Prostate gland (tissue), 2 donors: ENCODE results near the gene CAPN3. TPM values are rescaled to one million over a fixed set of nuclear protein-coding genes. Genes with fewer than 3 reads are reported as not detected.
"Not testable (repeated sequence)": the region's sequence is repeated elsewhere in the genome, so short reads cannot be mapped to it uniquely, and the experiment has no call there.

ENCODE experiments used
- DNase-seq: peaks from one replicate; pipeline ENCODE4 v3.0.0-alpha.2; 2019; ENCODE audit warnings: low spot score
- H3K27ac ChIP-seq, 2 donors: fragments of 200-600 bp; sonication (generic); 2 replicates each; pipeline ENCODE4 v1.5.1; 2017 to 2019
- H3K27me3 ChIP-seq: fragments of 200-600 bp; sonication (generic); replicated peaks from 2 replicates; pipeline ENCODE4 v1.5.1; 2019; ENCODE audit not compliant: insufficient read depth
- H3K36me3 ChIP-seq, 2 donors: fragments of 200-600 bp; sonication (generic); 1 replicate in 1 of 2; 2 replicates in 1 of 2; pipeline versions ENCODE4 v1.5.1 to v1.8.1; 2017 to 2019
- H3K4me1 ChIP-seq: fragments of 200-600 bp; sonication (generic); replicated peaks from 2 replicates; pipeline ENCODE4 v1.5.1; 2019
- H3K4me3 ChIP-seq, 2 donors: fragments of 200-600 bp; sonication (generic); 2 replicates each; pipeline ENCODE4 v1.5.1; 2017 to 2019
- H3K9me3 ChIP-seq: fragments of 200-600 bp; sonication (generic); 2 replicates; pipeline ENCODE4 v1.5.1; 2017
- POLR2A ChIP-seq: fragments of 450-650 bp; IDR thresholded peaks from one replicate; pipeline ENCODE4 v1.6.1; 2016; ENCODE audit warnings: antibody characterized with exemption, mild to moderate bottlenecking
- POLR2AphosphoS5 ChIP-seq: sonication (generic); formaldehyde crosslinking; IDR thresholded peaks from one replicate; pipeline ENCODE4 v1.6.1; 2017; ENCODE audit warnings: antibody characterized with exemption
- WGBS: methylation state at CpG from one replicate; pipeline ENCODE4 v1.1.5; 2018; 5-methylcytosine and 5-hydroxymethylcytosine counted together
- intact Hi-C: fragments of 100-400 bp; cut with DNase I; formaldehyde crosslinking; loops from one replicate; pipeline ENCODE4 v1.14.2; 2022
- total RNA-seq, 2 donors: library from RNA; depleted of rRNA; stranded (reverse); fragments of >200 nt; gene quantifications; one replicate each; pipeline ENCODE4 v1.1.0, GENCODE V29; 2016
- TF ChIP-seq, protein P1 (sequence below), 4 experiments: fragments of 200-600 bp in 2 of 4; fragments of 450-650 bp in 2 of 4; sonication (generic) in 2 of 4; IDR thresholded peaks; 1 replicate in 3 of 4; 2 replicates in 1 of 4; pipeline ENCODE4 v1.5.1; 2016 to 2019; ENCODE audit warnings: antibody characterized with exemption in 4 of 4, mild to moderate bottlenecking in 2 of 4, moderate library complexity in 2 of 4

CAPN3 gene
- total RNA-seq, 2 donors from 2014 or later: 5.3 to 15.1 TPM

DNA sequence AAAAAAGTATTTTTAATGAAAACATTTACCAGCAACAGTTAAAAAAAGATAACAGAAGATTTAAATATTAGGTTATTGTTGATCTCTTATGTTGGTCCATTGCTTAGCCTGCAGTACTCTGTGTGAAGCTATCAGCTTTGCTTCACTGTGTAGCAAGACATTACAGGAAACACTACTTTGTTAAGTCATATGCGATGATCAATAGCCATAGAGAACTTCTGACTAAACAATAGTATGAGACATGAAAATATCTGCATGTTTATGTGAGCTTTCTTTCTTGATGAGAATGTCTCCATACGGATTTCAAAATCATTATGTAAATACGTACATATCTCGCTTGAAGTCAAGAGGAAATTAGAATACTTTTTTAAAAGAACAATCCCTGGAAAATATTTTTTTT is 27.0 kb upstream of the CAPN3 start:
- Histone ChIP-seq H3K27me3 (no peaks in the 10 kb centered on the region), H3K27ac (no peak overlapping the region), H3K9me3 (no peaks in the 10 kb centered on the region), H3K36me3 (no peaks in the 10 kb centered on the region), H3K4me1 (no peaks in the 10 kb centered on the region), H3K4me3 (no peak overlapping the region)
- intact Hi-C loops: no loop called here
- no peak for DNase-seq
- TF ChIP-seq POLR2A: no peak
- TF ChIP-seq, protein P1, sequence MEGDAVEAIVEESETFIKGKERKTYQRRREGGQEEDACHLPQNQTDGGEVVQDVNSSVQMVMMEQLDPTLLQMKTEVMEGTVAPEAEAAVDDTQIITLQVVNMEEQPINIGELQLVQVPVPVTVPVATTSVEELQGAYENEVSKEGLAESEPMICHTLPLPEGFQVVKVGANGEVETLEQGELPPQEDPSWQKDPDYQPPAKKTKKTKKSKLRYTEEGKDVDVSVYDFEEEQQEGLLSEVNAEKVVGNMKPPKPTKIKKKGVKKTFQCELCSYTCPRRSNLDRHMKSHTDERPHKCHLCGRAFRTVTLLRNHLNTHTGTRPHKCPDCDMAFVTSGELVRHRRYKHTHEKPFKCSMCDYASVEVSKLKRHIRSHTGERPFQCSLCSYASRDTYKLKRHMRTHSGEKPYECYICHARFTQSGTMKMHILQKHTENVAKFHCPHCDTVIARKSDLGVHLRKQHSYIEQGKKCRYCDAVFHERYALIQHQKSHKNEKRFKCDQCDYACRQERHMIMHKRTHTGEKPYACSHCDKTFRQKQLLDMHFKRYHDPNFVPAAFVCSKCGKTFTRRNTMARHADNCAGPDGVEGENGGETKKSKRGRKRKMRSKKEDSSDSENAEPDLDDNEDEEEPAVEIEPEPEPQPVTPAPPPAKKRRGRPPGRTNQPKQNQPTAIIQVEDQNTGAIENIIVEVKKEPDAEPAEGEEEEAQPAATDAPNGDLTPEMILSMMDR (IDR thresholded peaks at IDR 0.05): no peak
- TF ChIP-seq POLR2AphosphoS5: no peak
- 94% methylated on average over 4 of the region's 4 CpGs for WGBS

DNA sequence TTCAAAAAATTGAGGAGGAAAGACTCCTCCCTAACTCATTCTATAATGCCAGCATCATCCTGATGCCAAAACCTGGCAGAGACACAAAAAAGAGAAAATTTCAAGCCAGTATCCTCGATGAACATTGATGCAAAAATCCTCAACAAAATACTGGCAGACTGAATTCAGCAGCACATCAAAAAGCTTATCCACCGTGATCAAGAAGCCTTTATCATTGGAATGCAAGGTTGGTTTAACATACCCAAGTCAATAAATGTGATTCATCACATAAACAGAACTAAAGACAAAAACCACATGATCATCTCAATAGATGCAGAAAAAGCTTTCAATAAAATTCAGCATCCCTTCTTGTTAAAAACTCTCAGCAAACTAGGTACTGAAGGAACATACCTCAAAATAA is 24.2 kb upstream of the CAPN3 start:
- TF ChIP-seq POLR2AphosphoS5 (no peak), POLR2A (no peak)
- TF ChIP-seq, protein P1 (IDR thresholded peaks at IDR 0.05): no peak
- H3K36me3 ChIP-seq: no peaks in the 10 kb centered on the region
- H3K27me3 ChIP-seq: no peaks in the 10 kb centered on the region
- intact Hi-C loops: no loop called here
- no peak overlapping the region for H3K4me3 ChIP-seq
- no peak for DNase-seq
- H3K27ac ChIP-seq: no peak overlapping the region
- H3K4me1 ChIP-seq: no peaks in the 10 kb centered on the region
- H3K9me3 ChIP-seq: no peaks in the 10 kb centered on the region
- WGBS: 96% methylated on average over 2 of the region's 2 CpGs

DNA sequence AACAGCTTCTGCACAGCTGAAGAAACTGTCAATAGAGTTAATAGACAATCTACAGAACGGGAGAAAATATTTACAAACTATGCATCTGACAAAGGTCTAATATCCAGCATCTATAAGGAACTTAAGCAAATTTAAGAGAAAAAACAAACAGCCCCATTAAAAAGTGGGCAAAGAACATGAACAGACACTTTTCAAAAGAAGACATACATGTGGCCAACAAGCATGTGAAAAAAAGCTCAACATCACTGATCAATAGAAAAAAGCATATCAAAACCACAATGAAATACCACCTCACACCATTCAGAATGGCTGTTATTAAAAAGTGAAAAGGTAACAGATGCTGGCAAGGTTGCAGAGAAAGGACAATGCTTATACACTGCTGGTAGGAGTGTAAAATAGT is 22.7 kb upstream of the CAPN3 start:
- H3K36me3 ChIP-seq, H3K4me1 ChIP-seq, intact Hi-C loops, H3K27me3 ChIP-seq, H3K9me3 ChIP-seq, H3K27ac ChIP-seq, H3K4me3 ChIP-seq, DNase-seq: not testable (repeated sequence)
- 94% methylated on average over 1 of the region's 1 CpG for WGBS

DNA sequence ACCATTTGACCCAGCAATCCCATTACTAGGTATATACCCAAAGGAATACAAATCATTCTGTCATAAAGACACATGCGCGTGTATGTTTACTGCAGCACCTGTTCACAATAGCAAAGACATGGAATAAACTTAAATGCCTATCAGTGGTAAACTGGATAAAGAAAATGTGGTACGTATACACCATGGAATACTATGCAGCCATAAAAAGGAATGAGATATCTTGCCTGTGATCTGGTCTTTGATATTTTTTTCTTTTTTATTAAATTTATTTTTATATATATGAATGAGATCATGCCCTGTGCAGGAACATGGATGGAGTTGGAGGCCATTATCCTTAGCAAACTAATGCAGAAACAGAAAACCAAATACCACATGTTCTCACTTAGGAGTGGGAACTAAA is 22.2 kb upstream of the CAPN3 start:
- DNase-seq, H3K9me3 ChIP-seq, H3K27me3 ChIP-seq, H3K27ac ChIP-seq, intact Hi-C loops, H3K4me3 ChIP-seq, H3K4me1 ChIP-seq, H3K36me3 ChIP-seq: not testable (repeated sequence)
- whole genome bisulfite sequencing: 97% methylated on average over 3 of the region's 3 CpGs

DNA sequence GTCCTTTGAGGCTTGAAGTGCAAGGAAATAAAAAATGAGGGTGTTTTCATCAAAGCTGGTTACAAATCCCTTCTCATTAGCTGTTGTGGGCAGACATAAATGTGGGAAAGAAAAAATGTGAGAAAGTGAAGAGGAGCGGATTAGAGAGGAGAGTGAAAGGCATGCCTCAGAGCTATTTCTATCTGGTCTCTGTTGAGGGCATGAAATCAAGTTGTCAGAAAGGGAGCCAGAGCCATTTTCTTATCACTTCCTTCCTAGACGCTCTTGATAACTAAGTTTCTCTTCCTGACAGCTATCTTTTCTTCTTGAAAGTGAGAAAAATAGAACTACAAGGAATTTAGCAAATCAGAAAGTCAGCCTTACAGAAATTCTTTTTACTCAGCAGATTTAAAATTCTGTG is 20.8 kb upstream of the CAPN3 start:
- Histone ChIP-seq H3K27me3 (no peaks in the 10 kb centered on the region), H3K4me3 (no peak overlapping the region), H3K4me1 (no peaks in the 10 kb centered on the region), H3K9me3 (no peaks in the 10 kb centered on the region), H3K27ac (no peak overlapping the region), H3K36me3 (peaks cover 0 to 2% of the 10 kb centered on the region in 2 donors)
- DNase-seq: no peak
- WGBS: 72% methylated on average over 2 of the region's 2 CpGs
- TF ChIP-seq POLR2AphosphoS5 (no peak), POLR2A (no peak)
- TF ChIP-seq, protein P1 (IDR thresholded peaks at IDR 0.05): no peak
- intact Hi-C loops: no loop called here

DNA sequence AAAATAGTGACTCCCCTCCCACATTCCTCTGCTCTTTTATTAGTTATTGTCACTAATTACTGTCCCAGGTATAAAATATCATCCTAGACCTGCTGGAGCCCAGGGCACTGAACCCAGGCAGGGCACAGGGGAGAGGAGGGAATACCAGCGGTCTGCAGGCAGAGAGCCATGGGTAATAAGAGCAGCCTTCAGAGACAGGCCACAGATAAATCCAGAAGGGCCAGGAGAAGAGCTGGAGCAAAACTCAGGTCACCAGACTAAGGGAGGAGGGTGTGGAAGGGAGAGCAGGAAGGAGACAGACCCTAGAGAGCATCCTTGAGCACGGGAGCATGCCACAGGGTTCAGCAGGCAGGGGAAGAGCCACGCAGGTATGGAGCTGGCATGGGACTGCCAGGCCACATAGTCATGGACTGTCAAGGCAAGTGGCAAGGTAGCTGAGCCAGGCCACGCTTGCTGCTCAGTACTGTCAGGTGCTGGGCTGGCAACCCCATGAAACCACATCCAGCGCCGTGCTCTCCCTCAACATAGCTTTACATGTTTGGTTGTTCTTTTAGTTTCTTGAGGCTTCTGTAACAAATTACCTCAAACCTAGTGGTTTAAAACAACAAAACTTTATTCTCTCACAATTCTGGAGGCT is 15.6 kb upstream of the CAPN3 start:
- intact Hi-C loops: no loop called here
- 92% methylated on average over 6 of the region's 6 CpGs for WGBS
- TF ChIP-seq, protein P1 (IDR thresholded peaks at IDR 0.05): no peak
- TF ChIP-seq POLR2AphosphoS5 (no peak), POLR2A (no peak)
- DNase-seq: no peak
- Histone ChIP-seq H3K36me3 (peaks cover 0 to 4% of the 10 kb centered on the region in 2 donors), H3K27me3 (no peaks in the 10 kb centered on the region), H3K27ac (no peak overlapping the region), H3K4me3 (no peak overlapping the region), H3K4me1 (no peaks in the 10 kb centered on the region), H3K9me3 (no peaks in the 10 kb centered on the region)
